GM03348 (cell line): Measurements from ENCODE around the gene CLIC6.

Source experiments
- DNase-seq: peaks from one replicate; pipeline ENCODE4 v3.0.0; 2012; ENCODE audit warnings: low spot score

CLIC6 gene

DNA sequence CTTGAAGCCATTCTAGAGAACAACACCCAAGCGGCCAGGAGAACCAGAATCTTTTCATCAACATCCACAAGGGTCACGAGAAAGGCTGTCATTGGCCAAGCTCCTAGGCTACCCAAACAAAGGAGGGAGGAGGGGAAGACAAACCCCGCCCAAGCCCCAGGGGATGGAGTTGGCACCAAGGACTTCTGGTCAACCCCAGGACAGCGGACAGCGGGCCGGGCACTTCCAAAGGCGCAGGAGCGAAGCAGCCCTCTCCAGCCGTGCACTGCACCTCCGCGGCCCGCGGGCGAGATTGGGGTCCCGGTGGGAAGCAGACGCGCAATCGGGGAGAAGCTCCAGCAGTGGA lies at the start of gene CLIC6:
TSS of gene CLIC6 (plus strand) at position 192 of the 346 bp plus-strand sequence. CDS start 395 bp downstream, outside the sequence.
- DNase-seq: no peak

DNA sequence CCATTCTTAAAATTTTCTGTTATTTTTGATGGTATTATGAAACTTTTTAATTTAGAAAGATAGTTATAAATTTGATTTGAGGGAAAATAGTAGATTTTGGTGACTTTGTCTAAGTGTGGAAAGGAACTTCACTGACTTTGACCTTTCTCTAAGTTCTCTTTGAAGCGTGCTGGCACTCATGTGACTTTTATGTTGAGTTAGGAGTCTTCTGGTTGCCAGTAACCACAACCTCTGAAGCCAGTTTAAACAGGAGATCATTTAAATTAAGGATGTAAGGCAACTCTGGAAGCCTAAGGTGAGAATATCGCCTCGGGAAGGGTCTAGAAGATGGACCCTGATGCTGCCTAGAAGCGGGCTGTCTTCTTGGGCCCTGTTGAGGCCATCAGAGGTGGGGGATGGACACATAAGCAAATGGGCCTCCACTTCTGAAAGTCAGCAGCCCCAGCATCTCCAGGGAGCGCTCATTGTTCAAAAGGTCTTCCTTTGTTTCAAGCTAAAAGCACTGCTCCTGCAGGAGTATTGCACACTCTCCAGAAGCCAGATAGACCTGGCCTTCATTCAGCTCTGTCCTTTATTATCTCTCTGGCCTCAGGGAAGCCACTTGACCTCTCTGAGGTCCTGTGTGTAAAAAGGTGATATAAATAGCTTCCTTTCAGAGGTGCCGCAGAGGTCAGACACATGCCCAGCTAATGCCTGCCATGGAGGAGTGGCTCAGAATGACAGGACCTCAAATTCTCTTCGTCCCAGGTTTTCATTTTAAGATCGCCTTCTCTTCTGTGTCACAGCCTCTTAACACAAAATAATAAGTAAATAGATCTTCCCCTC lies 48.7 kb upstream of the CLIC6 start:
- DNase-seq: no peak

- DNase-seq: no peak
These were observed 47.1 kb upstream of the CLIC6 start for GRCh38 chr21:34621434-34622350.

DNA sequence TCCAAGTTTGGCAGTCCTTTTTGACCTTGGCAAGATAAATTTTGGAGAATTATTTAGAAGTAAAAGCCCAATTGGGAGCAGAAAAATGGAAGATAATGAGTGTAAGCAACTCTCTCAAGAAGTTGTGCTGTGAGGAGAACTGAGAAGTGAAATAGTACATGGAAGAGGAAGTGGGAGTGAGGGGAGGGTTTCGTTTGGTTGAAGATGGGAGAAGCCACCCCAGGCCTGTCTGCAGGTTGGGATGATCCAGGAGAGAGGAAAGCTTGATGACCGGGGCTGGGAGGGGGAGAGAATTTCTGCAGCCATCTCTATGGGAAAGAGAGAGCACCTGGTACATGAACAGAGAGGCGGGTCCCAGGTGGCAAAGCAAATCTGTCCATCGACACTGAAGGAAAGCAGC lies 45.3 kb upstream of the CLIC6 start:
- no peak for DNase-seq

DNA sequence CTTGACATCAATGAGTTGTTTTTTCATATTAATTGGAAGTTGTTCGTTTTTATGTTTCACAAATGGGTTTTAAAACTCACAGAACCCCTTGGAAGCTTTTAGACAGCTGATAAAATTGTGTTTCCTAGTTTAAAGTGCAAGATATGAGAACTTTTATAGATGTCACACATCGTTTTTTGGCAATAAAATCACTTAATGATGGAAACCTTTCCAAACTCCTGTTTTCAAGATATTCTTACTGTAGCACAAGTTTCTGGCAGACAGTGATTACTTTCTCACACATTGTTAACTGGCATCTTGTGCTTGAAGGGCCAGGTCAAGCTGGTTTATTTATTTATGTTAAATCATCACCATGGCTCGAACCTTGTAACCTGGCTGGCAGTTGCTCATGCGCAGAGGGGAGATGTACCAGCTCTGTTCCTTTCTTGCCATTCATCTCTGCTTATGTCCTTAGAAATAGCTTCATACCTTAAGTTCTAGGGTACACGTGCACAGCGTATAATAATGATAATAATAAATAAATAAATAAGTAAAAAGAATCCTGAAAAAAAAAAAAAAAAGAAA lies 43.7 kb upstream of the CLIC6 start:
- DNase-seq: no peak

GRCh38 chr21:34626131-34626530 lies 42.7 kb upstream of the CLIC6 start:
- DNase-seq: no peak

DNA sequence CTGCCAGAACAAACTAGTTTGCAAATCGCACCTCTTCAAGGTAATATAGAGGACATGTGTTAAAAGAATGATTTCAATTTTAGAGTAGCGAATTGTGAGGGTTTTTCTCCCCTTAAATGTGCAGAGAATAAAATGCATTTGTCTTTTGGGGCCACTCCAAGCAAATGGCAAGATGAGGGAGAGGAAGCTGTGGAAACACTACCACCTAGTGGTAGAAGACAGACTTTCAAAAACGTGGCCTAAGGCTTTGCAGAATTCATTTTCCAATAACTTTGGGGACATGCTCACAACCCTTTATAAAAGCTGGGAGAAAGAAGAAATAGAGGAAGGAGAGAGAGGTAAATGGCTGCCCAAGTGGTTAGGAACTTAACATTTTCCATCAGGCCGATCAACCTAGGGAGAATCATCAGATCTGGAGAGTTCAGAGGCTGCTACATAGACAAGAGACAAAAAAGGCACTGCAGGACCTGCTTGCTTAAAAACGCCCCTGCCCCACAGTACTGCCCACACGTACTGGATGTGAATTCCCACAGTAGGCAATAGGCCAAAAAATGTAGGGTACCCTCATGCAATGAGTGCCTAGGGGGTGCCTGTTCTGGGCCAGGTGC lies 38.2 kb upstream of the CLIC6 start:
- peak; percentile 81 for DNase-seq

GRCh38 chr21:34632498-34632897 lies 36.3 kb upstream of the CLIC6 start:
- no peak for DNase-seq

- no peak for DNase-seq
These were observed 33.5 kb upstream of the CLIC6 start for GRCh38 chr21:34635307-34635706.

GRCh38 chr21:34636961-34637360 lies 31.8 kb upstream of the CLIC6 start:
- no peak for DNase-seq

GRCh38 chr21:34639250-34639649 lies 29.5 kb upstream of the CLIC6 start:
- DNase-seq: no peak

DNA sequence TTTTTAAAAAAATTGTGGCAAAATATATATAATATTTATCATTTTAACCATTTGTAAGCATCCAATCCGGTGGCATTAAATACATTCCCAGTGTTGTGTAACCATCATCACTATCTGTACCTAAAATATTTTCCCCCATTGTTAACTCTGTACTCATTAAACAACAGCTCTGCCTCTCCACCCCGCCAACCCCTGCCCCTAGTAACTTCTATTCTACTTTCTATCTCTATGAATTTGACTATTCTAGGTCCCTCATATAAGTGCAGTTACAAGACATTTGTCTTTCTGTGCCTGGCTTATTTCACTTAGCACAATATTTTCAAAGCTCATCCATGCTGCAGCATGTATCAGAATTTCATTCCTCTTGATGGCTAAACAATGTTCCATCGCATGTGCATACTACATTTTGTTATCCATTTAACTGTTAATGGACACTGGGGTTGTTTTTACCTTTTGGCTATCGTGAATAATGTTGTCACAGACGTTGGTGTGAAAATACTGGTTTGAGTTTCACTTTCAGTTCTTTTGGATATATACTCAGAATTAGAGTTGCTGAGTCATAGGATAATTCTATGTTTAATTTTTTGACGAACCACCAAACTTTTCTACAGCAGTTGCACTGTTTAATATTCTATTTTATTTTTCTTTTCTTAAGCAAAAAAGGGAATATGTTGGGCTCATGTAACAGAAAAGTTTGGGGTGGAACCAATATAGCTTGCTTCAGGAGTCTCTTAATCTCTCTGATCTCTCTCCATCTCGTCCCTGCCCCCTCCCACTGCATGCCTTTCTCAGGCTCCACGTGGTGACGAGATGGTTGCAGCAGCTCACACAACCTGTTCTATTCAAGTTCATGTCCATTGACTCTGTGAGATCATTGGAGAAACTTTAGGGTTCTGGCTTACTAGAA lies 28.7 kb upstream of the CLIC6 start:
- DNase-seq: no peak

DNA sequence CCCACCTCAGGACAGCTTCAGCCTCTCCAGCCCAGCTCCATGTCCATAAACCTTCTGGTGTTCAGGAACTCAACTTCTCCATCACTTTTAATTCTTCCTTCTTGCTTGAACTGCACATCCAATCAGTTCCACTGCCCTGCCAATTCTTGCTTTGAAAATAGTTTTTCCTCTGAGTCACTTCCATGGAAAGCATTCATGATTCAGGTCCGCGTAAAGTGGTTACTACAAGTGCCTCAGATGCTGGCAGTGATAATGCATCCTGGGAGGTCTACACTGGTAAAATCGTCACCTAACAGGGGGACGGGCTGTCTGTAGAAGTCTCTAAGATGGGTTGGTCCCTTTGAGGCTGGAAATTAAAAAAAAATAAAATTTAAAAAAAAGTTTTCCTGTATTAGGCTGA lies 27.9 kb upstream of the CLIC6 start:
- DNase-seq: peak; percentile 74

- peak; percentile 55 for DNase-seq
These were observed 26.4 kb upstream of the CLIC6 start for GRCh38 chr21:34642211-34643075.

DNA sequence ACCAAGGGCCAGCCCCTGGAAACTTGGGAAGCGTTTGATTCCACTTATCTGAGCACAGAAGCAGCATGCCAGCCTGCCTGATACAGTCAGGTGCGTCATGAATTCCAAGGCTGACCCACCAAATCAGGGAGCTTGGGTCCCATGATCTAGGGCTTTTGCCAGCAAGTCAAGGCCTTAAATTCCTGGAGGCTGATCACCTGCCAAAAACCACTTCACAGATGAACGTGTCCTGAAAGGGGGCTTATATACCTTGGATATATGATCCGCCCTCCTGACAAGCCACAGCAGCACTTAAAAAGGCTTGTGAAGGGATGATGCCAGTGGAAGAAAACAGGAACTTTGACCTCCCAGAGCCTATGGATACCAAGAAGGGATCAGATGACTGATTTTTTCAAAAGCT lies 24.0 kb upstream of the CLIC6 start:
- DNase-seq: no peak

DNA sequence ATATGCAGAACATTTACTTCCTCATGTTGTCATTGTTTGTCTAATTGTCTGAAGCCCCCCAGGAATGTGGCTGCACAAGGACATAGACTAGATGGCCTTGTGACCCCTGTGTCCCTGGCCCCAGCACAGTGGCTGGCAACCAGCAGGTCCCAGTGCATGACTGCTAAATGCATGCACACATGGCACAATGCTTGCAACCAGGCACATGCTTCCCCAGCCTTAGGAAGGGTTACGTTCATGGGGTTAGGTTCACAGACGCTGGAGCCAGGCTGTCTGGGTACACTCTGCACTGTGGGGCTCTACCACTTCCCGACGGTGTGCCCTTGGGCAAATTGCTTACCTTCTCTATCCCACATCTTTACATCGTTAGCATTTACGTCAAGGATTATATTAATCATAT lies 21.2 kb upstream of the CLIC6 start:
- DNase-seq: no peak

DNA sequence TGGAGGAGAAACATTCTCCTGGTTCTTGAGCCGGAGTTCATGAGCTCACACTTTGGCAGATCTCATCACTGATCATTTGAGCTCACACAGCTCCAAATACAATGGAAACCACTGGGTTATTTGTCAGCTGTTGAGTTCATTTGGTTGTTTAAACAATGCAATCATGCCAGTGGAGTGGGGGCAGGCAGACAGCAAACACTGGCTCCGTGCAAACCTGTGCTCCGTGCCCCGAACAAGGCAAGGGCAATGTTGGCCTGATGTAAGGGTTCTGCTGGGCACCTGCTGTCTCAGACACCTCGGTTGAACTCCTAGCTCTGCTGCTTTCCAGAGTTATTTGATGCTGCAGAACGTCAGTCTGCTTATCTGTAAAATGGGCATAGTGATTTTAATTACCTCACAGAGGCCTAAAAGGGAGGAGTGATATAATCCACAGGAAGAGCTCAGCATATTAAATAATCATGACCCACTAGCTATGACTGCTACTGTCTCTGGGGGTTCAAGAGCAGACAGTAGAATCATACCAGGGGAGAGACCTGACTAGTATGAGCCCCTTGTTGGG lies 20.0 kb upstream of the CLIC6 start:
- no peak for DNase-seq

DNA sequence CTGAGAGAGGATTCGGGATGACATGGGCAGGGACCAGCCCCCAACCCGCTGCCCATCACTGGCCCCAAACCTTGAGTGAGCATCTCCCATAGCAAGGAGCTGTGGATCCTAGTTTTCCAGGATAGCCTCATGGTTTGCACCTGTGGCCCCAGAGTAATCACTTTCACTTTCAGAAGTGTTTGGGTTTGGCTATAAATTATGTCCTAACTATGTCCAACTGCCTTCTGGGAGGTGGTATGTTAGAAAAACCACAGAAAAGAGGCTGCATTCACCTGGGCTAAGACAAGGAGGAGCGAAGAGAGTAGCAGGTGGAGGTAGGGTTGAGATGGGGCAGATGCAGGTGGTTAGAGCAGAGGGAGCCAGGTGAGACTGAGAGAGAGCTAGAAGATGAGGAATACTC lies 19.4 kb upstream of the CLIC6 start:
- no peak for DNase-seq

GRCh38 chr21:34650861-34651431 lies 17.8 kb upstream of the CLIC6 start:
- DNase-seq: no peak

GRCh38 chr21:34651642-34652041 lies 17.2 kb upstream of the CLIC6 start:
- DNase-seq: no peak
